NCI-H748 treated with DMSO at 0.1 percent for 48 hours (cell line): ENCODE results near the gene UNC50.

Source experiments
- DNase-seq: peaks from one replicate; lab custom pipeline; 2025; lab: John Stamatoyannopoulos, UW

The UNC50 gene

GRCh38 chr2:98608116-98608961 lies at the start of gene UNC50, which contains the start of gene COA5:
TSS of gene UNC50 (plus strand) at chr2:98608589. CDS start at chr2:98609760, 1,171 bp downstream.
TSS of gene COA5 (minus strand) at chr2:98608512. CDS start at chr2:98608405, 107 bp downstream.
- DNase-seq = peak; percentile 59

GRCh38 chr2:98558852-98559530 lies 49.4 kb upstream of the UNC50 start:
- no peak for DNase-seq

- no peak for DNase-seq
Observed at GRCh38 chr2:98559581-98559980, 48.8 kb upstream of the UNC50 start.

- DNase-seq = no peak
Observed at GRCh38 chr2:98560256-98560771, 48.1 kb upstream of the UNC50 start.

- no peak for DNase-seq
Observed at GRCh38 chr2:98561018-98561417, 47.4 kb upstream of the UNC50 start.

GRCh38 chr2:98561902-98562695 lies 46.3 kb upstream of the UNC50 start:
- no peak for DNase-seq

GRCh38 chr2:98563394-98563793 lies 45.0 kb upstream of the UNC50 start:
- no peak for DNase-seq

GRCh38 chr2:98564541-98565132 lies 43.8 kb upstream of the UNC50 start:
- DNase-seq = no peak

- no peak for DNase-seq
Observed at GRCh38 chr2:98565286-98565860, 43.0 kb upstream of the UNC50 start.

GRCh38 chr2:98565941-98566340 lies 42.4 kb upstream of the UNC50 start:
- DNase-seq = no peak

GRCh38 chr2:98568161-98568956 lies 40.0 kb upstream of the UNC50 start:
- no peak for DNase-seq

- DNase-seq = no peak
Observed at GRCh38 chr2:98569197-98569793, 39.1 kb upstream of the UNC50 start.

- no peak for DNase-seq
Observed at GRCh38 chr2:98569915-98570314, 38.5 kb upstream of the UNC50 start.

GRCh38 chr2:98570356-98570755 lies 38.0 kb upstream of the UNC50 start:
- DNase-seq = no peak

- DNase-seq = no peak
Observed at GRCh38 chr2:98571121-98571701, 37.2 kb upstream of the UNC50 start.

GRCh38 chr2:98571796-98572195 lies 36.6 kb upstream of the UNC50 start:
- no peak for DNase-seq

- DNase-seq = no peak
Observed at GRCh38 chr2:98572211-98572610, 36.2 kb upstream of the UNC50 start.

GRCh38 chr2:98572676-98573075 lies 35.7 kb upstream of the UNC50 start:
- no peak for DNase-seq

GRCh38 chr2:98573426-98573825 lies 35.0 kb upstream of the UNC50 start:
- no peak for DNase-seq
